ENCODE data around the gene DOK4. TPM values are rescaled to one million over a fixed set of nuclear protein-coding genes. Genes with fewer than 3 reads are reported as not detected.

DOK4 gene
- total and polyA plus RNA-seq, 9 donors: 9.9 to 34.7 (median 29.2) TPM

GRCh38 chr16:57462209-57462977, 23.9 kb downstream of the DOK4 start, which contains the start of gene POLR2C:
POLR2C (plus strand) TSS chr16:57462679; CDS start chr16:57462725, 46 bp downstream.
- TF ChIP-seq POLR2A (IDR thresholded peaks at IDR 0.05): peak; percentile 92
- no peak for TF ChIP-seq EP300 (IDR thresholded peaks at IDR 0.05)
- TF ChIP-seq, protein P1, sequence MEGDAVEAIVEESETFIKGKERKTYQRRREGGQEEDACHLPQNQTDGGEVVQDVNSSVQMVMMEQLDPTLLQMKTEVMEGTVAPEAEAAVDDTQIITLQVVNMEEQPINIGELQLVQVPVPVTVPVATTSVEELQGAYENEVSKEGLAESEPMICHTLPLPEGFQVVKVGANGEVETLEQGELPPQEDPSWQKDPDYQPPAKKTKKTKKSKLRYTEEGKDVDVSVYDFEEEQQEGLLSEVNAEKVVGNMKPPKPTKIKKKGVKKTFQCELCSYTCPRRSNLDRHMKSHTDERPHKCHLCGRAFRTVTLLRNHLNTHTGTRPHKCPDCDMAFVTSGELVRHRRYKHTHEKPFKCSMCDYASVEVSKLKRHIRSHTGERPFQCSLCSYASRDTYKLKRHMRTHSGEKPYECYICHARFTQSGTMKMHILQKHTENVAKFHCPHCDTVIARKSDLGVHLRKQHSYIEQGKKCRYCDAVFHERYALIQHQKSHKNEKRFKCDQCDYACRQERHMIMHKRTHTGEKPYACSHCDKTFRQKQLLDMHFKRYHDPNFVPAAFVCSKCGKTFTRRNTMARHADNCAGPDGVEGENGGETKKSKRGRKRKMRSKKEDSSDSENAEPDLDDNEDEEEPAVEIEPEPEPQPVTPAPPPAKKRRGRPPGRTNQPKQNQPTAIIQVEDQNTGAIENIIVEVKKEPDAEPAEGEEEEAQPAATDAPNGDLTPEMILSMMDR (IDR thresholded peaks at IDR 0.05): peak; percentile 91 to 96 (median 94)
- WGBS, 3 donors: 0 to 1% (median 1%) methylated on average over 44 to 47 of the region's 47 CpGs
- Histone ChIP-seq H3K36me3 (no peaks in the 10 kb centered on the region), H3K9me3 (no peaks in the 10 kb centered on the region), H3K27me3 (no peaks in the 10 kb centered on the region), H3K27ac (peak within 1 kb of the TSS; percentile 56 to 76), H3K4me3 (peak within 1 kb of the TSS; percentile 99), H3K4me1 (ENCODE audit: insufficient read depth) (peaks cover 11% of the 10 kb centered on the region)
- peak; percentile 82 to 92 (median 87) for DNase-seq
- intact Hi-C loops (cut with DNase I): loop anchor here in 1 of 4 donors (10.0 kb wide), 1 partner anchor 52 kb away; no protein-coding TSS in a partner anchor

GRCh38 chr16:57452021-57452420, 34.3 kb downstream of the DOK4 start:
- WGBS, 3 donors: 92 to 94% (median 93%) methylated on average over 10 of the region's 10 CpGs
- no peaks in the 10 kb centered on the region for H3K36me3 ChIP-seq

GRCh38 chr16:57447186-57447962, 38.9 kb downstream of the DOK4 start, which contains the start of the genes CIAPIN1 and COQ9:
CIAPIN1 (minus strand) TSS chr16:57447385; CDS start chr16:57440928, 6,457 bp downstream.
COQ9 (plus strand) TSS chr16:57447479; CDS start chr16:57447506, 27 bp downstream.
- intact Hi-C loops (cut with DNase I): no loop called here
- Histone ChIP-seq H3K4me3 (peak within 1 kb of the TSS; percentile 81), H3K27me3 (no peaks in the 10 kb centered on the region), H3K4me1 (ENCODE audit: insufficient read depth) (peaks cover 8% of the 10 kb centered on the region), H3K36me3 (no peaks in the 10 kb centered on the region), H3K27ac (peak within 1 kb of the TSS; percentile 10 to 68), H3K9me3 (no peaks in the 10 kb centered on the region)
- peak; percentile 85 for TF ChIP-seq POLR2A (IDR thresholded peaks at IDR 0.05)
- TF ChIP-seq, protein P1 (IDR thresholded peaks at IDR 0.05): no peak
- TF ChIP-seq EP300 (IDR thresholded peaks at IDR 0.05): no peak
- peak; percentile 94 to 97 (median 95) for DNase-seq
- 0 to 1% (median 0%) methylated on average over 34 to 68 of the region's 68 CpGs for WGBS, 3 donors

More at GRCh38 chr16:57452021-57452420, 34.3 kb downstream of the DOK4 start:
- Histone ChIP-seq H3K4me1 (ENCODE audit: insufficient read depth) (peaks cover 3% of the 10 kb centered on the region), H3K27ac (no peak overlapping the region), H3K27me3 (no peaks in the 10 kb centered on the region), H3K9me3 (no peaks in the 10 kb centered on the region), H3K4me3 (no peak overlapping the region)
- TF ChIP-seq POLR2A (IDR thresholded peaks at IDR 0.05) (no peak), EP300 (IDR thresholded peaks at IDR 0.05) (no peak)
- TF ChIP-seq, protein P1 (IDR thresholded peaks at IDR 0.05): no peak
- intact Hi-C loops (cut with DNase I): no loop called here
- DNase-seq: no peak

GRCh38 chr16:57446531-57447185, 39.6 kb downstream of the DOK4 start:
- Histone ChIP-seq H3K27ac (peak overlapping the region; percentile 10 to 68), H3K9me3 (no peaks in the 10 kb centered on the region), H3K4me1 (ENCODE audit: insufficient read depth) (peaks cover 8% of the 10 kb centered on the region), H3K27me3 (no peaks in the 10 kb centered on the region), H3K4me3 (peak overlapping the region; percentile 81), H3K36me3 (no peaks in the 10 kb centered on the region)
- intact Hi-C loops (cut with DNase I): no loop called here
- DNase-seq: peak in 1 of 5 donors; percentile 49
- 2 to 3% (median 2%) methylated on average over 28 of the region's 28 CpGs for WGBS, 3 donors
- TF ChIP-seq EP300 (IDR thresholded peaks at IDR 0.05): no peak
- TF ChIP-seq POLR2A (IDR thresholded peaks at IDR 0.05): no peak
- TF ChIP-seq, protein P1 (IDR thresholded peaks at IDR 0.05): no peak
